Fibroblast of peridontal ligament (primary cell): Measurements from ENCODE around the gene VTCN1.

Experiments
- DNase-seq: peaks from one replicate; pipeline ENCODE4 v3.0.0-alpha.2; 2010; ENCODE audit errors: extremely low read depth

The VTCN1 gene

DNA sequence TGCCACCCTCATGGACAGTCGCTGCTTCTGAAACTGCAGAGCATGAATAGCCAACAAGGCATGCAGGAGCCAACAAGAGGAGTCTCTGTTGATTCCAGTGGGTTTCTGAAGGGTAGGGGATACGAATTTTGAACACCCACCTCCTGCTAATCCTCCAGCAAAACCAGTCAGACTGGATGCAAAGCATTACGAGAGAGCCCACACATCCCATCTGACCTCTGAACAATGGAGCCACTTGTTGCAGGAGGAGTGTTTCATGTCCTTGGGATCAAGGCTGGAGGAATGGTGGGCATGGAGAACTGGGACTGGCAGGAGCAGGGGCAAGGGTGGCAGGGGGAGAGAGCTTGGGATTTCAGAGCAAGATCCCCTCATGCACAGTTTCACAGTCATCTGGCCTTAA is 1.6 kb downstream of the VTCN1 start:
- no peak for DNase-seq

GRCh38 chr1:117208580-117208979 is 2.1 kb downstream of the VTCN1 start:
- DNase-seq, result no peak

DNA sequence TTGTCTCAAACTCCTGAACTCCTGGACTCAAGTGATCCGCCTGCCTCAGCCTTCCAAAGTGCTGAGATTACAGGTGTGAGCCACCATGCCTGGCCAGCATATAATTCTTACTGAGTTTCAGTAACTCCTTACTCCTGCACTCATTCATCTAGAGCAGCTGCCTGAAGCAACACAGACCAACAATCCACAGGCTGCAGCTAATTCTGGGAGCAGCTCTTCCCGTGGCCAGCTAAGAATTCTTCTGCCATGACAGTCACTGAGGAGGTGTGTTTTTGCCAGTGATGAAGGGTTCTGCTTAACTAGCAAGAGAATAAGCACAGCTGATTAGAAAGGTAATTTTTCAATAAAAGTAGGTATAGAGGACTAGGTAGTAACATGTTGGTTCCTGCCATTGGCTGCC is 5.4 kb downstream of the VTCN1 start:
- no peak for DNase-seq

- no peak for DNase-seq
Observed at GRCh38 chr1:117201808-117202207, 8.9 kb downstream of the VTCN1 start.

DNA sequence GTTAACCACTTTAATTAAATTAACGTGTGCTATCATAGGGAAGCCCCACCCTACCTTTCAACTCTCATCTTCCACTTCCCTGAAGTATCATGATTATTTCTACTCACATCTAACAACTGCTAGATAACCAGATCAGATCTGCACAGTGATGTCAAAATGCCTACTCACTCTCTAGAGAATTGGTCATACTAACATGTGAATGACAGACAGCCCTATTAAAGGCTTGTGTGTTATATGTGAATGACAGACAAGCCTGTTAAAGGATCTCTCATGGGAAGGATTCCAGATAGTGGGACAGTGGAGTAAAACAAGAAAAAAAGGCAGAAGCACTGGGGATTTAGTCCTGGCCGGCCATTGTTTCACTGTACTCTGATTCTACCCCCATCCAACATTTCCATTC is 12.6 kb downstream of the VTCN1 start:
- no peak for DNase-seq

DNA sequence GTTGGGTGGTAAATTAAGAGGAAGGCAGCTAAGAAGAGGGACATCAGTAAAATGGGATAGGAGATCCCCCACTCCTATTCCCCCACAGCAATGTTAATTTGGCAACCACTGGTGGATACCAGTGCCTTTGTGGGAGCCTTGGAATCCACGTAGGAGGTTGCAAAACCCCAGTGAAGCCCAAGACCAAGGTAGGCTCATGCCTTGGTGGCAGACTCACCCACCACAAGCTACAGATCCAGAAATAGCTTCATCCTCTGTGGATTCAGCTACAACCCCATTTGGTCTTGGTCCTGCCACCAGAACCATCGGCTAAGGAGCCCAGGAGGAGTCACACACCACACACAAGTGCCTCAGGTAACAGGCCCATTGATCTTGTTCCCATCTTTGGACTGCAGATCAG is 21.0 kb downstream of the VTCN1 start:
- DNase-seq, result no peak

- peak; percentile 64 for DNase-seq
Observed at GRCh38 chr1:117188816-117189437, 21.8 kb downstream of the VTCN1 start.

DNA sequence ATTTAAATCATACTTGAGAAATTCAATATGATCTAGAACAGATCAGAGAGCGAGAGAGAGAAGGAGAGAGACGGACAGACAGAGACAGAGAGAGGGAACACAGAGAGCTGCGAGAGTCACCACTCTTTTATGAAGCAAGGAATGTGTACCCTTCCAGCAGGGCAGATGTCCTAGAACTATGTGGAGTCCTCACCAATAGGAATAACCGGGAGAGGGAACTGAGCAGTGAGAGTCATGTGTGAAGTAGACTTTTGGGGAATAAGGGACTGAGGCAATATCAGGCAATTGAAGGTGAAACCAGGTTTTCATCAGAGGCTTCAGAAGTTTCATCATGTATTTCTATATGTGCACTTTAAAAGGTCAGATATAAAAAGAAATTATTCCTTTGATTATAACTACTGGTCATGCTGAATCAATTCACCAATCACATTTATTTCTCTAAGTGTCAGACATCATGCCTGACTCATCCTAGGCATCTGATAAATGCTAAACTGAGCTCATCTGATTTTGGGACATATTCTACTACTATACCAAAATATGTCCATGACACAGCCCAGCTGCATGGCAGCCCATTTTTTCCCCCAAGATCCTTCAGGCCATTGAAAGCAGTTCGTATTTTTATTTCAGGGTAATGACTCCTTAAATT is 22.4 kb downstream of the VTCN1 start:
- DNase-seq, result peak; percentile 65

DNA sequence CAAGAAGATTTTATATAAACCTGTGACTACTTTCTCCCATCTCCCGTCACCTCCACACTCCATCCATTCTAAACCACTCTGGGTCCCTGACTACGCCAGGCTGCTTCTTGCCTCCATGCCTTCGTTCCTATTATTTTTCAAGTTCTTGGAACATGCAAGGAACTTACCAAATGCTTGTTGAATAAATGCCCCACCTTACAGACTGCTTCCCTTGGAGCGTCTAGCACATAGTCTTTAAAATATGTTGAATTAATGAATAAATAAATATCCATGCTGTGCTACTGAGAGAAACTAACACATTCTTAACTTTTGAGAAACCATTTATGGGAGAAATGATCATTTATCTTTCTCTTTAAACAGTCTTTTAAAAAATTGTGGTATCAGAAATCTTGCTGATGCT is 27.6 kb downstream of the VTCN1 start:
- DNase-seq, result no peak

DNA sequence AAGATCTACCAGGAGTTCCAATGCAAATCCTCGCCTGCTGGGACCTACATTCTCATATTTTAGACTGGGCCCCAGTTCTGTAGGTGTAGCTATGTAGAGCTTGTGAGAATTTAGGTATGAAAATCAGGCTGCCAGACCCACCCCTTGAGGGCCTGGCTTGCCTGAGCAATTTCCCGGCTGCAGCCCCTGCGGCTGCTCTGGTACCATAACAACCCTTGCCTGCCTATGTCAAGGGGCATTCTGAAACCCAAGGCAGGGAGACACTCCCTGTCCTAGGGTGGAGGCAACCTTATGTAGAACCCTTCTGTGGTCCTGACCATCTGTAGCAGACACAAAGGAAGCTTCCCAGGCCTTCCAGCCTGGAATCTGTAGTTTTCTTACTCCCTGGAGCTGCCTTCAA is 28.4 kb downstream of the VTCN1 start:
- DNase-seq, result no peak

DNA sequence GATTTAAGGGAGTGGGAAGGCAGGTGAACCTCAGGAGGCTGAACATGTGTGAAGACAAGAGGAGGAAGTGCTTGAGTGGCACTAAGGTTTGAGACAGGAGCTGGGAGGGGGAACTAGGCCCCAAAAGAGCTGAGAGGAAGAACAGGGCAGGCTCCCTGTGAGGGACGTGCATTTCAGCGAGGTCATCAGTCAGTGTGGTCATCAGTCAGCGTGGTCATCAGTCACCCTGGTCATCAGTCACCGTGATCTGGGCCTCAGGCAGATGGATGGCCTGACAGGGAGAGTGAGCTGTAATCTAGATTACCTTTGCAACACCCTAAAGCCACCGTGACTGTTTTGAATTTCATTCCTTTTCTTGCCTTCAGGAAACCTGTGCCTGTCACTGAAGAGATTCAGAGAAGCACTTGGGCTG is 29.1 kb downstream of the VTCN1 start:
- no peak for DNase-seq

DNA sequence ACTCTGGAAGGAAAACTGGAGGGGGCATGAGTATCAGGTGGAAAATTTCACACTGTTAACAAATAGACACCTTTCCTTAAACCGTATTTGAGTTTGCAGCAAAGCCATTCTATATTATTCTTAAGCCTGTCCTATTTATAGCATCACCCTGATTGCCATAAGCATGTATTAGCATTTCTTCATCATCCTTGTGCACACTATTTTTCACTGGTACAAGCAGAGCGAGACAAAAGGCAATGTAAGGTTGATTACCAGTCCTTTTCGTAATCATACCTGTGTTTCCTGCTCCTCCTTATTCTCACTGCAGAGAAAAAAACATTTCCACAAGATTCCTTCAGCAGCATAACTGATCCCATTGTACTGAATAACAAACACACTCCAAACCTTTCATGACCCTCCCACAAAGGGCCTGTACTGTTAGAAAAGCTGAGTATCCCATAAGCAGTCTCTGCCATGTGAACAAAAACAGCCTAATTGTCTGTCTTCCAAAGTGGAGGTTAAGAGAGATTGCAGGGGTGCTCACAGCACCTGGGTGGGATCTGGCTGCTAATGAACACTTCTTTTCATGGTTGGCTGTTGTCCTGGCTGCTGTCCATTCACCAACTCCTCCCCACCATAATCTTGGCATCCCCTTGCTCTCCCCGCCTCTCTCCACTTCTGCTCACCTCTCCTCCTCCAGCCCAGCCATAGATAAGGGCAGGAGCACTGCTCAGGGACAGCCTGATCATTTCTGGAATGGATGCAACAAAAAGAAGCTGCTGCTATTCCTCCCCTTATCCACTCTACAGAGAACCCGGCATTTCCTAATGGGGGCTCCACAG is 30.4 kb downstream of the VTCN1 start:
- DNase-seq, result no peak

- peak; percentile 10 for DNase-seq
Observed at GRCh38 chr1:117179471-117179870, 31.3 kb downstream of the VTCN1 start.

DNA sequence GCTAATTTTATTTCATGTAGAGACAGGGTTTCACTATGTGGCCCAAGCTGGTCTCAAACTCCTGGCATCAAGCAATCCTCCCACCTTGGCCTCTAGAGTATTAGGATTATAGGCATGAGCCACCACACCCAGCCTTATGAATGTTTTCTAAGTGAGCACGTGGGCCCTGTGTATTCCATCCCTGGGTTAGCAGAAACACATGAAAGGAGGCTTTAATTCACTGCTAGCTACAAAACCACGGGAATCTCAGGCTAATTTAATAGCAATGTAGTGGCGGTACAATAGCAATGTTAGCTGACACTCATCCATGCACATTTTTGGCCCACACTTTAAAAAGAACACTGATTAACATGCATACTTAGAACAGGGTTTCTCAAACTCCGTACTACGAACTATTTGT is 32.0 kb downstream of the VTCN1 start:
- no peak for DNase-seq

DNA sequence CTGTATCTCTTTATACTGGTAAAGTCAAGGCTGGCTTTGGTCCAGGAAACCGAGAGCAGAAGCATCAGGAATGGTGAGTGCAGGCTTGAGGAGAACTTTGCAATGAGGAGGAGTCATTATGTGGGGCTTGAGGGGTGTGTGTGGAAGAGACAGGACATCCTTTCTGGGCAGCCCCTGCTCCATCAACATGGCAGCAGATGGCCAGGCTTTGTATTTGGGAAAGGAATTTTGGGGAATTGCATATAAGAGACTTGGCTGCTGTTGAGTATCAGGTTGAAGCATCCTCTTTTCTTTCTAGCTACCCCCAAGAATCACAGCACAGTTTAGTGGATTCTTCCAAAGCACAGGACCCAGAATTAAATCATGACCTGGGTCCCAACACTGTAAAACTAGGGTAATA is 33.4 kb downstream of the VTCN1 start:
- no peak for DNase-seq

GRCh38 chr1:117176579-117176978 is 34.1 kb downstream of the VTCN1 start:
- DNase-seq, result peak; percentile 34

GRCh38 chr1:117174851-117175250 is 35.9 kb downstream of the VTCN1 start:
- DNase-seq, result no peak

- no peak for DNase-seq
Observed at GRCh38 chr1:117173691-117174090, 37.0 kb downstream of the VTCN1 start.

DNA sequence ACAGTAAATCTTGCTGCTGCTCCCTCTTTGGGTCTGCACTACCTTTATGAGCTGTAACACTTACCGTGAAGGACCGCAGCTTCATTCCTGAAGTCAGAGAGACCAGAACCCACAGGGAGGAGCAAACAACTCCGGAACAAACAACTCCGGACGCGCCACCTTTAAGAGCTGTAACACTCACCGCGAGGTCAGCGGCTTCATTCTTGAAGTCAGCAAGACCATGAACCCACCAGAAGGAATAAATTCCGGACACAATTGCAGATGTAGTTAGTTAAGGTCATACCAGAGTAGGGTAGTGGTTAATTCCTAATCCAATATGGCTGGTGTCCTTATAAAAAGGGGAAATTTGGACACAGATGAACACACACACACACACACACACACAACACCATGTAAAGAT is 37.7 kb downstream of the VTCN1 start:
- DNase-seq, result no peak

- DNase-seq, result no peak
Observed at GRCh38 chr1:117171900-117172511, 38.7 kb downstream of the VTCN1 start.

DNA sequence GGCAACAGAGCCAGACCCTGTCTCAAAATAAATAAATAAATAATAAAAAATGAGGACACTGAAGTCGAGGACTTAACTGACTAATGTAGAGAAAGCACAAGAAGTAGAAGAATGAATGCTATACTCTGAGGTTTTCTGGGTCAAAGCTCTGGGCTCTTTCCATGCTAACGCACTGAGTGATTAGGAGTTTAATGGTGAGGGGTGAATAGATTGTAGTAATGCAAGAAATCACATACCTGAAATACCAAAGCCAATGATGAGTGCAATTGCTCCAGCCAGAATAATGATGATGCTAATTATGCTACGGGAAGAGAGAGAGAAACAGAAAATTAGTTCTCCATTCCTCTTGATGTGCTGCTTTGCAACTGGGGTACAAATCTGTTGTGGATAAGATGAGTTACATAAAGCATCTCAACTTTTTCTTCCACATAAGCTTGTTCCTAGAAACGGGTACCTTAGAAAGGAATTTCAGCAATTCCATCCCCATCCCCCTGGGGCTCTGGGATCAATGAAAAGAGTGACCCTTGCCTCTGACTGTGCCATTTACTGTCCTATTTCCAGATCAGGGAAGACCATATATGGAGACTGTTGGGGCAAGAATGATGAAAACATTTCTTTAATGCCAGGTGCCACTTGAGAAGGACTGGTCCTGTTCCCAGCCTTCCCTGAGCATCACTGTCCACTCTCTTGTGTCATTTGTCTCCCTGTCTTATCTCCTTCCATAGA is 40.7 kb downstream of the VTCN1 start:
- DNase-seq, result no peak

GRCh38 chr1:117167402-117167801 is 43.3 kb downstream of the VTCN1 start:
- DNase-seq, result no peak
